Fibroblast of mammary gland (primary cell): Measurements from ENCODE around the gene DHX8.

ENCODE experiments used
- DNase-seq: peaks from one replicate; pipeline ENCODE4 v3.0.0-alpha.2; 2010; ENCODE audit warnings: low read depth
- H3K4me3 ChIP-seq: 2 replicates; pipeline ENCODE4 v1.5.1; 2011; ENCODE audit warnings: low read depth, mild to moderate bottlenecking, low read length, moderate library complexity; ENCODE audit not compliant: control insufficient read depth
- CTCF ChIP-seq: conservative IDR thresholded peaks from 2 replicates; pipeline ENCODE4 v1.5.1; 2011; ENCODE audit warnings: low read depth, low read length, inconsistent platforms; ENCODE audit not compliant: control insufficient read depth, insufficient read depth

Gene DHX8

GRCh38 chr17:43548689-43549379, 65.1 kb downstream of the DHX8 start:
- DNase-seq: no peak
- TF ChIP-seq CTCF: no peak
- no peak overlapping the region for H3K4me3 ChIP-seq

- no peak for DNase-seq
- H3K4me3 ChIP-seq: no peak overlapping the region
- no peak for TF ChIP-seq CTCF
Measured at GRCh38 chr17:43549496-43549895, 65.7 kb downstream of the DHX8 start.

GRCh38 chr17:43550754-43551153, 67.0 kb downstream of the DHX8 start:
- no peak overlapping the region for H3K4me3 ChIP-seq
- DNase-seq: no peak
- no peak for TF ChIP-seq CTCF

GRCh38 chr17:43552229-43552837, 68.6 kb downstream of the DHX8 start:
- no peak for DNase-seq

GRCh38 chr17:43553573-43553972, 69.8 kb downstream of the DHX8 start:
- TF ChIP-seq CTCF: no peak
- no peak for DNase-seq
- no peak overlapping the region for H3K4me3 ChIP-seq

More at GRCh38 chr17:43552229-43552837, 68.6 kb downstream of the DHX8 start:
- H3K4me3 ChIP-seq: no peak overlapping the region
- TF ChIP-seq CTCF: no peak

GRCh38 chr17:43554857-43555256, 71.1 kb downstream of the DHX8 start:
- H3K4me3 ChIP-seq: no peak overlapping the region
- TF ChIP-seq CTCF: no peak
- DNase-seq: no peak
